Measurements from ENCODE around the gene COL20A1.
"Not testable (repeated sequence)": the region's sequence is repeated elsewhere in the genome, so short reads cannot be mapped to it uniquely, and the experiment has no call there.

Gene COL20A1

DNA sequence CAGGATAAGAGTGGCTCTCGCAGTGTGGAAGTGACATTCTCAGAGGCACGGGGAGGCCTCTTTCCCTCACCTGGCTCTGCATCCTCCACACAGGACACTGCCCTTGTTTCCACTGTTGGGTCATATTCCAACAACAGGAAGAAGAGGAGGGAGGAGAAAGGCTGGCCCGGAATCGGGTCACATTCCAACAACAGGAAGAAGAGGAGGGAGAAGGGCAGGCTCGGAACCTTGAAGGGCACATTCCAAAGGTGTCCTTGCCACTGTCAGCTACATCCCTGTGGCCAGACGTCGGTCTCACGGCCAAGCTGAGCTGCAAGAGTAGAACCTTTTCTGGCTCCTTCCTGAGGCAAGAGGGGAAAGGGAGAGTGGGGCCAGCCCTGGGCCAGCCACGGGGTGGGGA is 42.7 kb downstream of the COL20A1 start:
- no peak for DNase-seq

DNA sequence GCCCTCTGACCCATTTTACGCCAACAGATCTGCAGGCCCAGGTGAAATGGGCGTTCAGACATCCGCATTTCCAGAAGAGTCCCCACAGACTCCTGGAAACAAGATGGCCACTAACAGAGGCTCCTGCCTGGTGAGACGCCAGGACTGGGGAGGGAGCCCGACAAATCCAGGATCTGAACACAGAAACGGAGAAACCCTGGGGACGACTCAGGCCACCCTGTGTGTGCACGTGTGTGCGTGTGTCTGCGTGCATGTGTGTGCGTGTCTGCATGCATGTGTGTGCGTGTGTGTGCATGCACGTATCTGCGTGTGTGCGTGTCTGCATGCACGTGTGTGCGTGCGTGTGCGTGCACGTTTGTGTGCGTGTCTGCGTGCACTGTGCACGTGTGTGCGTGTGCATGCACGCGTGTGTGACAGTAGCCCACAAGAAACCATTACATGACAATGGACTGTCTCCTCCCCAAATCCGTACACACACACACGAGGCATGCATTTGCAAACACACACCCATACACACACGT is 43.3 kb downstream of the COL20A1 start:
- no peak for DNase-seq

DNA sequence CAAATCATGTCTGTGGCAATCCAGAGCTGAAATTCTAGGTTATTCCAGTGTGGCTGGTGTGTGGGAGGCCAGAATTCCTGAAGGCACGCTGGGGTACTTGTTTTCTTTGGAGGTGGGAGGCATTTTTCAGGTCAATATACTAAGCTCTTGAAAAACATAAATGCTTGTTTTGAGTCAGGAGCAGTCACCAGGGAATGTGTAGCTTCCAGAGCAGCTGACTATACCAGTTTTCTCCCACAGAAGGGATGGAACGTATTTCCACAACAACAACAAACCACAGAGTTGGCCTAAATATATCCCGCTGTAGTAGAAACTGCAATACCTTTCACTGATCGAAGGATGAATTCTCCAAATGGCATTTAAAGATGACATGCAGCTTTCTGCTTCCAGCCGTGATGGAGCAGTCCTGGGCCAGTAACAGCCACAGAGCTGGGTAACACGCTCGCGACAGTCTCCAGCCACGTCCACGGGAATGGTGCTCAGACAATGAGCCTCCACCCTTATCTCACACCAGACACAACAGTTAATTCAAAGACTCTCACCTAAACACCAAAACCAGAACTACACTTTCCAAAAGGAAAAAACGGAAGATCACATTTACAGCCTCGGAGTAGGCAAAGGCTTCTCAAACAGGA is 44.9 kb downstream of the COL20A1 start:
- DNase-seq, result no peak

DNA sequence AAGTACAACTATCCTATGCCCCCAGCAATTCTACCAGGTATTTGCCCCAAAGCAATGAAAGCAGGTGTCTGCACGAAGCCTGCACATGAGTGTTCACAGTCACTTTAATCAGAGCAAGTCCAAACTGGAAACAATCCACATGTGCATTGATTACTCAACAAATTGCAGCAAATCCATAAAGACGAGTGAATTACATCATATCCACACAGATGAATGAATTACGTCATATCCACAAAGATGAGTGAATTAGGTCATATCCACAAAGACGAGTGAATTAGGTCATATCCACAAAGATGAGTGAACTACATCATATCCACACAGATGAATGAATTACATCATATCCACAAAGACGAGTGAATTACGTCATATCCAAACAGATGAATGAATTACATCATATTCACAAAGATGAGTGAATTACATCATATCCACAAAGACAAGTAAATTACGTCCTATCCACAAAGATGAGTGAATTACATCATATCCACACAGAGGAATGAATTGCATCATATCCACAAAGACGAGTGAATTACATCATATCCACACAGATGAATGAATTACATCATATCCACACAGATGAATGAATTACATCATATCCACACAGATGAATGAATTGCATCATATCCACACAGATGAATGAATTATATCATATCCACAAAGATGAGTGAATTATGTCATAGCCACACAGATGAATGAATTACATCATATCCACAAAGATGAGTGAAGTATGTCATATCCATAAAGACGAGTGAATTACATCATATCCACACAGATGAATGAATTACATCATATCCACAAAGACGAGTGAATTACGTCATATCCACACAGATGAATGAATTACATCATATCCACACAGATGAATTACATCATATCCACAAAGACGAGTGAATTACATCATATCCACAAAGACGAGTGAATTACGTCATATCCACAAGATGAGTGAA is 46.4 kb downstream of the COL20A1 start:
- not testable (repeated sequence) for DNase-seq

DNA sequence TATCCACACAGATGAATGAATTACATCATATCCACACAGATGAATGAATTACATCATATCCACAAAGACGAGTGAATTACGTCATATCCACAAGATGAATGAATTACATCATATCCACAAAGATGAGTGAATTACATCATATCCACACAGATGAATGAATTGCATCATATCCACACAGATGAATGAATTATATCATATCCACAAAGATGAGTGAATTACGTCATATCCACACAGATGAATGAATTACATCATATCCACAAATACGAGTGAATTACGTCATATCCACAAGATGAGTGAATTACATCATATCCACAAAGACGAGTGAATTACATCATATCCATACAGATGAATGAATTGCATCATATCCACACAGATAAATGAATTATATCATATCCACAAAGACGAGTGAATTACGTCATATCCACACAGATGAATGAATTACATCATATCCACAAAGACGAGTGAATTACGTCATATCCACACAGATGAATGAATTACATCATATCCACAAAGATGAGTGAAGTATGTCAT is 47.2 kb downstream of the COL20A1 start:
- not testable (repeated sequence) for DNase-seq

DNA sequence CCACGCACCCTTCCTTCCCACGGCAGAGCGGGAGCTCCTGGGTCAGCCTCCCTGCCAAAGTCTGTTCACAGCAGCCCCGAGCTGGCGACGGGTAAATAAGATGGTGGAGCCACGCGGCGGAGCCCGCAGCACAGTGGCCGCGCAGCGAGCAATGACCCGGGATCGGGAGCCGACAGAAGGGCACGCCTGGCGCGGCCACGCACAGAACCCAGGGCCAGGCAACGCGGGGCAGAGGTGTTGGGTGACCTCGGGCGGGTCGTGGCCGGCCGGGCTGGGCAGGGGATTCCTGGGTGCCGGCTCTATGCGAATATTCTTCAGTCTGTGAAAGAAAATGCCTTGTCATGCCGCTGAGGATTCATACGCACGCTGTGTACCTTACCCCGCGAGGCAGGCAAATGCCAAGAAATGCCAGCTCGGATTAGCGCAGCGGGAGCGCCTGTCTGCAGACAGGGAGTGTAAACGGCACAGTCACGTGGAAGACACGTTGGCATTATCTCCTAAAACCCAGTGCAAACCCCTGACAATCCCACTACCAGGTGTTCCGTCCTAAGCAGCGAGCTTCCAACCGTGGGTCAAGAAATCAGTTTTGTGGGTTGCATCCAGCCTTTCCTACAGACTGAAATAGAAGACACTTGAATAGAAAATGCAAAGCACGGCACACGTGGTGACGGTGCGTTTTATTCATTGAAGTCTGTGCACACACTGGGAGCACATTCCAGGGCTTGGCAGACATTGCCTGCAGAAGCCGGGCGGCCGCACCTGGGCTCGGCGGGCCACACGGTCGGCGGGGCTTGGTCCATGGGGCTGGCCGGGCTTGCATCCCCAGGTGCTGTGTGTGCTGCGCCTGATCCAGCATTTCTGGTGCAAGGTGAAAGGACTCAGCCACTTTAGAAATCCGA is 49.8 kb downstream of the COL20A1 start:
- DNase-seq, result no peak

DNA sequence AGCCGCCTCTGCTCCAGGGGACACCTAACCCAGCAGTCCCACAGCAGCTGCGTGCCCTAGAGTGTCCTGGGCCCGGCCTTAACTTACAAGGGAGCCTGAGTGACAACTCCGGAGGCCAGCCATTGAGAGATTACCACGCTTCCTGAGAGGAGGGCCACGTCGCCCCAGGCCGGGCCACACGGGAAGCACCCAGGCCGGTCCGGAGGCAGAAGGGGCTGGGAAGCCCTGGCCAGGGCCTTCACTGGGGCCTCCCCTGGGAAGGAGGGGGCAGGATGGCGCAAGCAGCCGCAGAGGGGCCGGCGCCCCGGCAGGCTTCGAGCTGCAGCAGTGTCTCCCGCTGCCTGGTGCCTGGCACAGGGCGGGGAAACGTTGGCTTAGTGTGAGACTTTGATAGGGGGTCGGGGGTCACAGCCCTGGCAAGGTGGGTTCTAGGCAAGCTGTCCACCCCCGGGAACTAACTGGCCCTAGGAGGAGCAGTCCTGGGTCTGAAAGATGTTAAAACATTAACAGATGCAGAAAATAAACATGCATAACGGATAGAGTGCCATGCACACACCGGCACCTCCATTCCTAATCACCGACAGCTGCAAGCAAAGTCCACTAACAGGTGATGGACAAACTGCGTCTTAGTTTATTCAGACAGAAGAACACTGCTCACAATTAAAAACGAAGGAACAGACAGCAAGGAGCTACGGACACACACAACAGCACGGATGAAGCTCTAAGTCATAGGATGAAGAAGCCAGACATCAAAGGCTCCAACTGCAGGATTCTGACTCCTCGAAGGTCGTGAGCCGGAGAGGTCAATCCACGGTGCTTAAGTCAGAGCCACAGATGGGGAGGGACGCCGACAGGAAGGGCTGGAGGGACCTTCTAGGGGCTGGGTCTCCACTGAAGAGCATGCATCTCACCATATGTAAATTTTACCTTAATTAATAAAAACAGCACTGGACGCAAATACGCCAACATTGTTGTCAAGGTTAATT is 50.8 kb downstream of the COL20A1 start:
- no peak for DNase-seq

DNA sequence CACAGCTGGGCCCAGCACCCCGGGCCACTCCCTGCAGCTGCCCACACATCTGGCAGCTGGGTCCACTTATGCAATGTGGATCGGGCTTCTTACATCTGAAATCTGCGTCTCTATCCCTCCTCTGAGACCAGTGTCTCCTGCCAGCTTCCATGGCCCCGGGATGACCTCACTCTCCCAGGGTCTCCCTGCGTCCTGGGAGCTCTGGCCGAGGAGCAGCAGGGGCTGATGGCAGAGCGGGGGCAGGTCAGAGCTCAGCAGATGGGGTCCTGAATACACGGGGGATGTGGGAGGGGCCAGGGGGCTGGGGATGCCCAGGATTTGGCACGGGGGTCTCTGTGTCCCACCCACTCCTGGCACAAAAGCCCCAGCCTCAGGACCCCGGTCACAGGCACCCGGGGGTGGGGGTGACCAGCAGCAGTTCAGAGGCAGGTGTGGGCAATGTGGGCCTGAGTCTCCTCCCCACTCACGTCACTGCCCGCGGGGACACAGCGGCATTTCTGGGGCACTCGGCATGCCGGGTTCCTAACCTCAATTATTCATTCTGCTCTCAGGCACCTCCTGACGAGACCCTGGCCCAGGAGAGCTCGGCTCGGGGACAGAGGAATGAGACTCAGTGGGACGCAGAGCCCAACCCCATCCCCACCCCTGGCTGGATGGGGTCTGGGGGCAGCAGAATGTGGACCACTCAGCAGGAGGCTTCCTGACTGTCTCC is 51.8 kb downstream of the COL20A1 start:
- no peak for DNase-seq

DNA sequence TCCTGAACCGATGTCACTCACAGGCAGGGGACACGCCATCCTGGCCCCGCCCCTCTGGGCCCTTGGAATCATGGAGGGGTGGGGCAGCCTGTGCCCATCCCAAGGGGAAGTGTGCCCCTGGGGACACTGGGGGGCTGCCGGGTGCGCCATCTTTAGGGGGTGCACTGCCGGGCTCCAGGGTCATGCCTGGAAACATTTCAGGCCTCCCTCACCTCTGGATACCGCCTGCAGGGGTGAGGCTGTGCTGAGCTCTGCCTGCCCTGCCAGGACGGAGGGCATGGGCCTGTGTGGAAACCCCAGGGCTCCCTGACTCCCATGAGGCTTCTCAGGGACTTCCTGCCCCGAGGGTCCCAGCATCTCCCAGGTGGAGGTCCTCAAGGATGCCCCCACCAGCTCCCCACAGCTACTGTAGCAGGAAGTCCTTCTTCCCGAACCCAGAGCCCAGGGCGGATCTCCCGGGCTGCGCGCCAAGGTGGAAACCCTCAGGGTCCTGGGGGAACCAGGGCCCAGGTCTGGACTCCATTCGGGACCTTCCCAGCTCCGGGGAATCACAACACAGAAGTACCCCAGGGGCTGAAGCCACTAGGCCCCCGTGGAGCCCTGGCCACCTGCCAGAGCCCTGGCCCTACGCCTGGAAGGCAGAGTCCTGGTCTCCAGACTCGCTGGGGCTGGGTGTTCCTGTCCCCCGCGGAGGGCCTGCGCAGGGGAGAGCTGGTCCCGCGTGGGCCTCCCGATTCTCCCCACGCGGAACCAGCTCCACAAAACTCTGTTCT is 52.5 kb downstream of the COL20A1 start:
- no peak for DNase-seq

DNA sequence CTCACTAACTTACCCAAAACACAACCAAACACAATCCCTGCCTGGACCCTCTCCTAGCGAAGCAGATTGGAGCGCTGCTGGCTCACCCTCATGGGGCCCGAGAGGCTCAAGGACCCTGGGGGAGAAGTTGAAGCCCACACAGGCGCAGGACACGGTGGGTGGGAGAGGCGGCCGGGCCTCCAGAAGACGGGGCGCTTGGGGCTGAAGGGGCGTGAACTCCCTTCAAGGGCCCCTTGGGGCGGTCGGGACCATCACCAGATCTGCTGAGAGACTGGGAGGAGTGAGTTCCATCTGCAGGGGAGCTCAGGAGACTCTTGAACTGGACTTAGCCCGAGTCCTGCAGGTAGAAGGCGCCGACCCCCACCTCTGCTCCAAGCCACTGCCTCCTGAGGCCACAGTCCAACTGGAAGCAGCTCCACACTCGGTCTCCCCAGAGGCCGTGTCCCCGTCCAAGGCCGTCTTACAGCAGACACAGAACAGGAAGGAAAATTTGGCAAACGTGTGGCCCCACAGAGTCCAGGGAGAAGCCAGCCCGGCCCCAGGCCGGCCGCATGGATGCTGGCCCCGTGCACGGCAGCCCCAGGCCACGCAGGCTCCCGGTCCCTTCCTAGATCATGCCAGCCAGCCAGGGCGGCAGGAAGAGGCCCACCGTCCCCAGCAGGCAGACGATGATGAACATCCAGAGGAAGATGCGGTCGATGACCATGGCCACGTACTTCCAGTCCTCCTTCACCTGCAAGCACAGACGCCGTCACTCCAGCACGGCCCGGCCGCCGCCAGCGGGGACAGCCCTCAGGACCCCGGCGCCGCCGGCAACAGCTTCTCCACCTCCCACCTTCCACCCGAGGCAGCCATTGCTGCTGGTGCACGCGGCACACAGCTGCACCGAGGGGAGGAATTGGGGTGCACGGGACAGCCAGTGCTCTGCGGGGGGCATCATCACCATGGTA is 53.4 kb downstream of the COL20A1 start:
- no peak for DNase-seq

DNA sequence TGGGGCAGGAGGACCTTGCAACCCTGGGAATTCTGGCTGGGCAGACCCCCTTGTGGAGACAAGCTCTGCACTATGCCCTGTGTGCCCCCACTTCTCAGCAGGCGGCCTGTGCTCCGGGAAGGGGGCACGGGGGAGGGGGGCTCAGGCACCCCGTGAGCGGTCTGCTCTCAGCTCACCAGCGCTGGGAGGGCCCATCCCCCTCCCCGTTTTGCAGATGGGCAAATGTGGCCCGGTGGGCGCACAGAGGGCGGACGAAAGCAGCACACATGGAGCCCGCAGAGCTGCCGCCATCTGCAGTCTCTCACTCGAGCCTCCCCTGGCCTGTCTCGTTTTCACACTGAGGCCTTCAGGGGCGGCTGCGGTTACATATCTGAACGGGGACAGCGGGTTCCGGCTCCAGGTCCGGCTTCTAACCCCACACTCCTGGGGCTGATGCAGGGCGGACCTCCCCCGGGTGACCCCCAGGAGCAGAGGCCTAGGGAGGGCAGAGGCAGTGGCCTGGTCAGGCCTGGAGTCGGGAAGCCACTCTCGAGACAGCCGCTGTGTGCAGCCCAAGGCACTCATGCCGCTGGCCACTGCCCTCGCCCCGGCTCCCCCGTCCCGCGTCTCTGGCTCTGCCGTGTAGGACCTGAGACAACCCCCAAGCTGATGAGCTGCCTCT is 54.2 kb downstream of the COL20A1 start:
- DNase-seq, result no peak

DNA sequence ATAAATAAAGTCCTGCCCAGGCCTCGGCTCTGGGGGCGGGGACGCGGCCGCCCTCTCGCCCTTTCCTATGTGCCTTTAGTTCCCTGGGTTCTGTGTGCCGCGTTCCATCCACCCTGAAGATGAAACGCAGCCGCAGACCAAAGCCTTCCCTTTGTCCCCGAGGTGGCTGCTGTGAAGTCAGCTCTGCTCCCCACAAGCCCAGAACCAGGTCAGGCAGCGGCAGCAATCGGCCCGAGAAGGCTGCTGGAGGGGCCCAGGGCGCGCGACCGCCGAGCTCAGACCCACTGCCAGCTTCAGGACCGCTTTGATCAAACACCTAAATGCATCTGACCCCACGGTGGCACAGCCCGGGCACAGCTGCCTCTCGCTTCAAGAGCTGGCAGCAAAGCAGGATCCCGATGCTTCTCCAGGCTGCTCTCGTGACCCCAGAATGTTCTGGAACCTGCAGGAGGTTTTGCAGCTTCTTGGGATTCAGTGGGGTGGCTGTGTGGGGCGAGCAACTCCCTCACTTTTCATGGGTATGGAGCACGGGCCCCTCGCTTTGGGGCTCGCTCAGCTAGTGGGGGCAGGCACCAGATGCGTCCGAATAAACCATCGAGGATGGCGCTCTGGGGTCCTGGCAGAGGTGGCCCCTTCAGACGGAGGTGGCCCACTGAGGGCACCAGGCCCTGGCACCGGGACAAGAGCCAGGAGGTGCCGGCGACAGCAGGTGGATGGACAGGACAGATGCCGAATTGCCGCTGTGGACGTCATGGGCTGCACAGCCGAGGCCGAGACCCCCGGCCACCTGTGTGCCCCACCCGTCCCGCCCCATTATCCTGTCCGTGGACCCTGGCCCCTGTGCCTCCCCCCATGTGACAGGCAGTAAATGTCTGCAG is 55.2 kb downstream of the COL20A1 start:
- DNase-seq, result no peak

DNA sequence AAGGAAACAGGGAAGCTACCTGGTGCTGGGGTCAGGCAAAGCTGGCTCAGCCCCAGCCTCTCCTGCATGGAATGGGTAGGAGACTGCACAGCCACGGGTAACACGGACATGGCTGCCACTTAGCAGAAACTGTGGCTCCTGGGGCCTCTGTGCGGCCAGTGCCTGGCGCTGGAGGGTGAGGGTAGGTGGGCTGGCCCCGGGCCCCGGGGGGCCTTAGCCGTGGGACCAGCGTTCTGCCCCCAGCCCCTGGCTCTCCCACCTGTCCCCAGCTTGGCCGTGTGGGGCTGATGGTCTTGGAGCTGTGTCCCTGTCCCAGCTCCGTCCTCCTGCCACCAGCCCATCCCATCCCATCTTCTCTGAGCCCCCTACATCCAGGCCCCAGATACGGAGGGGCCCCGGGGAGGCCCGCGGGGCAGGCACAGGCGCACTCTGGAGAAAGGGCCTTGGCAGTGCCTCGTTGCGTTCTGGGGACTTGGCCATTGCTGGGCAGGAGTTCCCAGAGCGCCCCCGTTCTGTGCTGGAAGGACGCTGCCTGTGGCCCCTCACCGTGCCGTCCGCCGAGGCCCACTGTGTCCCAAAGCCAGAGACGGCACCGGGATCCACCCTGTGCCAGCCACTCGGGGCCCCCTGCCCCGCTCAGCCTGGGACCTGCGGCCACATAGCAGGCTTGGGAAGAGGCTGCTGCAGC is 56.0 kb downstream of the COL20A1 start:
- no peak for DNase-seq

DNA sequence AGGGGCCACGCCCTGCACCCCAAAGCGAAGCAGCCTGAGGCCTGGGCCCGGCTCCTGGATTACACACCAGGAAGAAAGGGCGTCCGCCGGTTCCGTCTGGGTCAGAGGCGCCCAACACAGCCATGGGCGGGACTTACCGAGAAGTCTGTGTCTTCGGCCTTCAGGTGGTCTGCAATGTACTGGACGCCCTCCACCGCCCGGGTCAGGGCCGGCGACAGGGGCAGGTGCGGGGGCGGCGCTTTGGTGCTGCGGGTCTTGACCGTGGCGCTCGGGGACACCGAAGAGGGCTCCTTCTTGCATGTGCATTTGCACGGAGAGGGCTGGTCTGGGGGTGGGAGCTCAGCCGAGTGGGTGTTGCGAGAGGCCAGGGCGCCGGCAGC is 56.5 kb downstream of the COL20A1 start:
- no peak for DNase-seq

DNA sequence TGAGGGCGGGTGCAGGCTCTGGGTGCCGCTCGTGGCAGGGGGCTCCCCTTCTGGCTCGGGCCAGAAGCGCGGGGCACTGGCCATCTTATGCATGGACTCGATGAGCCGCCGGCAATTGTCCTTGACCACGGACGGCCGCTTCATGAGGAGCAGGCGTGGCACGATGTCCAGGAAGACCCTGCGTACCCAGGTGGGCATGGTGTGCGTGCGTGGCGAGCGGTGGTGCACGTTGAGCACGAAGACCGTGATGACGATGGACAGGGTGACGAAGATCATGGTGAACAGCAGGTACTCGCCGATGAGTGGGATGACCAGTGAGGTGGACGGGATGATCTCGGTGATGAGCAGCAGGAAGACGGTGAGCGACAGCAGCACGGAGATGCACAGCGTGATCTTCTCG is 57.2 kb downstream of the COL20A1 start:
- DNase-seq, result no peak

DNA sequence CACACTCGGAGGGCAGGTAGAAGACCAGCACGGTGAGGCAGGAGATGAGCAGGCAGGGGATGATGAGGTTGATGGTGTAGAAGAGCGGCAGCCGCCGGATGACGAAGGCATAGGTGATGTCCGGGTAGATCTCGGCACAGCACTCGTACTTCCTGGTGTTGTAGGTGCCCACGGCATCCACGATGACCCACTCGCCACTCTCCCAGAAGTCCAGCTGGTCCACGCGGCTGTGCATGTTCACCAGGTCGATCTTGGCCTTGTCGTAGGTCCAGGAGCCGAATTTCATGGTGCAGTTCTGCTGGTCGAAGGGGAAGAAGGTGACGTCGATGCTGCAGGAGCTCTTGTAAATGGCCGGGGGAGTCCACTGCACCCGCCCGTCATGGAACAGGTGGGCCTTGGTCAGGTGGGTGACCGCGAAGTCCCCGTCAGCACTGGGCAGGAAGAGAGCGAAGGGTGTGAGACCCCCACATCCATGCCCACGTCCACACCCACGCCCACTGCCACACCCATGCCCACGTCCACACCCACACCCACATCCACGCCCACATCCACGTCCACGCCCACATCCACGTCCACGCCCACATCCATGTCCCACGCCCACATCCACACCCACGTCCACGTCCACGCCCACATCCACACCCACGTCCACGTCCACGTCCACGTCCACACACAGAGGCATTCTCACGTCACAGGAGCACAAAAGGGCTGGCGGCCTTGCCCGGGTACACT is 57.8 kb downstream of the COL20A1 start:
- DNase-seq, result no peak
